Measurements from ENCODE around the gene AUNIP. TPM values are rescaled to one million over a fixed set of nuclear protein-coding genes. Genes with fewer than 3 reads are reported as not detected.

AUNIP gene
- total RNA-seq, 1 donor from 2014 or later, result 6.2 TPM

DNA sequence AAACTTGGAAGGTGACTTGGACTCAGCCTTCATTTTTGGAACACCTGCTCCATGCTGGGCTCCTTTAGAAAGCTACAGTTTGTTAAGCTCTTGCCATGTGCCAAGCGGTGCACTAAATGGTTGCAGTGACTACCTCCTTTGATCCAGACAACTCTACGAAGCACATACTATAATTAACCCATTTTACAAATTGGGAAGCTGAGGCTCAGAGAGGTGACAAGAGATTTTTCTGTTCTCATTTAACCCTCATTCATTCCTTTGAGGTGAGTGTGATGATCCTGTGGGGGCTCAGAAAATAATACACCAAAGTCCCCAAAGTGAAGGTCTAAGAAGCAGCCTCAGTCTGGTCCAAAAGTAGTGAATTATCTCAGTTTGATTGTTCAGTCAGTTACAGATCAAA, 17.9 kb upstream of the AUNIP start:
- TF ChIP-seq, protein P1, sequence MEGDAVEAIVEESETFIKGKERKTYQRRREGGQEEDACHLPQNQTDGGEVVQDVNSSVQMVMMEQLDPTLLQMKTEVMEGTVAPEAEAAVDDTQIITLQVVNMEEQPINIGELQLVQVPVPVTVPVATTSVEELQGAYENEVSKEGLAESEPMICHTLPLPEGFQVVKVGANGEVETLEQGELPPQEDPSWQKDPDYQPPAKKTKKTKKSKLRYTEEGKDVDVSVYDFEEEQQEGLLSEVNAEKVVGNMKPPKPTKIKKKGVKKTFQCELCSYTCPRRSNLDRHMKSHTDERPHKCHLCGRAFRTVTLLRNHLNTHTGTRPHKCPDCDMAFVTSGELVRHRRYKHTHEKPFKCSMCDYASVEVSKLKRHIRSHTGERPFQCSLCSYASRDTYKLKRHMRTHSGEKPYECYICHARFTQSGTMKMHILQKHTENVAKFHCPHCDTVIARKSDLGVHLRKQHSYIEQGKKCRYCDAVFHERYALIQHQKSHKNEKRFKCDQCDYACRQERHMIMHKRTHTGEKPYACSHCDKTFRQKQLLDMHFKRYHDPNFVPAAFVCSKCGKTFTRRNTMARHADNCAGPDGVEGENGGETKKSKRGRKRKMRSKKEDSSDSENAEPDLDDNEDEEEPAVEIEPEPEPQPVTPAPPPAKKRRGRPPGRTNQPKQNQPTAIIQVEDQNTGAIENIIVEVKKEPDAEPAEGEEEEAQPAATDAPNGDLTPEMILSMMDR (conservative IDR thresholded peaks at IDR 0.05; ENCODE audit: low read depth, low read length), result no peak
- no peak for DNase-seq (ENCODE audit: low read depth)
- H3K4me3 ChIP-seq (ENCODE audit: low read depth, low read length), result no peak overlapping the region

DNA sequence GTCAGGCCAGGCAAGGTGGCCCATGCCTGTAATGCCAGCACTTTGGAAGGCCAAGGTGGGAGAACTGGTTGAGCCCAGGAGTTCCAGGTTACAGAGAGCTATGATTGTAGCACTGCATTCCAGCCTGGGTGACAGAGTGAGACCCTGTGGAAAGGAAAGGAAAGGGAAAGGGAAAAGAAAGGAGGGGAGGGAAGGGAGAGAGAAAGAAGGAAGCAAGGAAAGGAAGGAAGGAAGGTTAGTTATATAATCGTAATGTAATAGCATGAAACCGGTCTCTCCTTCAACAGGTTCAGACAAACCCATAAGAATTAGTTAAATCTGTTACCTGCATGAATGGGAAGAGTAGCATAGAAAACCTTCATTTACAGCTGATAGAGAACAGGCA, 17.4 kb upstream of the AUNIP start:
- no peak overlapping the region for H3K4me3 ChIP-seq (ENCODE audit: low read depth, low read length)
- TF ChIP-seq, protein P1 (conservative IDR thresholded peaks at IDR 0.05; ENCODE audit: low read depth, low read length), result no peak
- no peak for DNase-seq (ENCODE audit: low read depth)

GRCh38 chr1:25875856-25876692, 16.8 kb upstream of the AUNIP start:
- no peak for DNase-seq (ENCODE audit: low read depth)
- TF ChIP-seq, protein P1 (conservative IDR thresholded peaks at IDR 0.05; ENCODE audit: low read depth, low read length), result no peak
- H3K4me3 ChIP-seq (ENCODE audit: low read depth, low read length), result peak overlapping the region; percentile 71

DNA sequence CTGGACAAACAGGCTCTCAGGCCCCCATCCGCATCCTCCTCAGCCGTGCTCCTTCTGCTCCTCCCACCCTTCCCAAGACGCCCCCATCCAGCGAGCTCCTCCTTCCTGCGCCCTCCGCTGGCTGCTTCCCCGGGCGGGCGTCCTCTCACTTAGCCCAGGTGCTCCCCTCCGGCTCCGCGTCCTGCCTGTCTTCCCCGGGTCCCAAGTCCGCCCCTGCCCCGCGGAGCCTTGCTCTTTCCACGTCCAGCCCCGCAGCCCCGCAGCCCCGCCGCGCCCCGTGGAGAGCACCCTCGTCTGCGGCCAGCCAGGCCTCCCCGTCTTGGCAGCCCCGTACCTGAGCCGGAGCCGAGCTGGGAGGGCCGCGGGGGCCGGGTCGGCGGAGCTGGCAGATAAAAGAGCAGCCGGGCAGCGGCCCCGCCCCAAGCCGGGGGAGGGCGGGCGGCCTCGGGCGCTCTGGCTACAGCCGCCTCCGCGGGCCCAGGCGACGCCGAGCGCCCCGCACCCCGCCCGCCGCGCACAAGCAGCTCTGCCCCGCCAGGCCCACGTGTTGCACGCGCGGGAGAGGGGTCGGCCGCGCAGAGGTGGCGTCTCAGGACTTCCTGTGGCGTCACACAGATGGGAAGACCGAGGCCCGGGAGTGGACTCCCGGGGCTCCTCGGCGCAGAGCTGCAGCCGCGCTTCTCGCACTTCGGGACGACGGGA, 16.0 kb upstream of the AUNIP start, which contains the start of gene PAQR7:
PAQR7 (minus strand) TSS at position 555 of the 702 bp plus-strand sequence. CDS start 11,869 bp downstream, outside the sequence.
- peak within 1 kb of the TSS; percentile 71 for H3K4me3 ChIP-seq (ENCODE audit: low read depth, low read length)
- TF ChIP-seq, protein P1 (conservative IDR thresholded peaks at IDR 0.05; ENCODE audit: low read depth, low read length), result peak; percentile 17
- DNase-seq (ENCODE audit: low read depth), result no peak

GRCh38 chr1:25874635-25875153, 15.4 kb upstream of the AUNIP start:
- peak overlapping the region; percentile 71 for H3K4me3 ChIP-seq (ENCODE audit: low read depth, low read length)
- no peak for DNase-seq (ENCODE audit: low read depth)
- TF ChIP-seq, protein P1 (conservative IDR thresholded peaks at IDR 0.05; ENCODE audit: low read depth, low read length), result no peak

- H3K4me3 ChIP-seq (ENCODE audit: low read depth, low read length), result peak overlapping the region; percentile 71
- TF ChIP-seq, protein P1 (conservative IDR thresholded peaks at IDR 0.05; ENCODE audit: low read depth, low read length), result no peak
- no peak for DNase-seq (ENCODE audit: low read depth)
Observed at GRCh38 chr1:25874209-25874608, 15.0 kb upstream of the AUNIP start.
